HEK293T (cell line): ENCODE measurements around the gene WDR73.

Experiments used
- CTCF ChIA-PET: fragments of 350-600 bp; formaldehyde crosslinking; extraction: SDS; loops from one replicate; lab custom pipeline; 2021; ENCODE audit warnings: antibody characterized with exemption, inconsistent platforms; lab: Yijun Ruan, JAX
- POLR2A ChIA-PET: fragments of 350-600 bp; formaldehyde crosslinking; extraction: SDS; loops from one replicate; lab custom pipeline; 2020; ENCODE audit warnings: antibody characterized with exemption, inconsistent platforms; lab: Yijun Ruan, JAX
- DNase-seq: peaks from one replicate; pipeline ENCODE4 v3.0.0; 2012; ENCODE audit warnings: mixed read lengths; ENCODE audit errors: extremely low spot score
- ARNT ChIP-seq: fragments of 450-650 bp; IDR thresholded peaks from 2 replicates; pipeline ENCODE4 v1.6.1; 2017; ENCODE audit warnings: mild to moderate bottlenecking
- BHLHE40 ChIP-seq: fragments of 450-650 bp; IDR thresholded peaks from 2 replicates; pipeline ENCODE4 v1.6.1; 2016; ENCODE audit warnings: mild to moderate bottlenecking, moderate library complexity, borderline replicate concordance
- CTBP1 ChIP-seq: fragments of 450-650 bp; IDR thresholded peaks from 2 replicates; pipeline ENCODE4 v1.6.1; 2016; ENCODE audit warnings: borderline replicate concordance
- ELF4 ChIP-seq: fragments of 450-650 bp; IDR thresholded peaks from 2 replicates; pipeline ENCODE4 v1.6.1; 2017; ENCODE audit warnings: antibody characterized with exemption
- FOXA1 ChIP-seq: fragments of 450-650 bp; IDR thresholded peaks from 2 replicates; pipeline ENCODE4 v1.6.1; 2016; ENCODE audit warnings: mild to moderate bottlenecking
- FOXK2 ChIP-seq: fragments of 450-650 bp; IDR thresholded peaks from 2 replicates; pipeline ENCODE4 v1.6.1; 2016; ENCODE audit warnings: mild to moderate bottlenecking
- FOXM1 ChIP-seq: fragments of 450-650 bp; IDR thresholded peaks from 2 replicates; pipeline ENCODE4 v1.6.1; 2017; ENCODE audit warnings: mild to moderate bottlenecking, borderline replicate concordance
- HDGF ChIP-seq: fragments of 450-650 bp; IDR thresholded peaks from 2 replicates; pipeline ENCODE4 v1.6.1; 2017; ENCODE audit warnings: antibody characterized with exemption, borderline replicate concordance
- L3MBTL2 ChIP-seq: fragments of 450-650 bp; conservative IDR thresholded peaks from 2 replicates; pipeline ENCODE4 v1.6.1; 2016; ENCODE audit warnings: mild to moderate bottlenecking
- LEF1 ChIP-seq: fragments of 450-650 bp; IDR thresholded peaks from 2 replicates; pipeline ENCODE4 v1.6.1; 2017; ENCODE audit warnings: mild to moderate bottlenecking, borderline replicate concordance
- NFRKB ChIP-seq: fragments of 450-650 bp; IDR thresholded peaks from 2 replicates; pipeline ENCODE4 v1.6.1; 2016; ENCODE audit warnings: mild to moderate bottlenecking, moderate library complexity
- SP1 ChIP-seq: fragments of 450-650 bp; IDR thresholded peaks from 2 replicates; pipeline ENCODE4 v1.6.1; 2017
- SUZ12 ChIP-seq: fragments of 450-650 bp; IDR thresholded peaks from 2 replicates; pipeline ENCODE4 v1.6.1; 2016; ENCODE audit warnings: mild to moderate bottlenecking
- TARDBP ChIP-seq: fragments of 450-650 bp; IDR thresholded peaks from 2 replicates; pipeline ENCODE4 v1.6.1; 2016
- ZNF384 ChIP-seq: fragments of 450-650 bp; IDR thresholded peaks from 2 replicates; pipeline ENCODE4 v1.6.1; 2016
- TF ChIP-seq, protein P1 (sequence below): fragments of 450-650 bp; IDR thresholded peaks from 2 replicates; pipeline ENCODE4 v1.6.1; 2016

Gene WDR73

DNA sequence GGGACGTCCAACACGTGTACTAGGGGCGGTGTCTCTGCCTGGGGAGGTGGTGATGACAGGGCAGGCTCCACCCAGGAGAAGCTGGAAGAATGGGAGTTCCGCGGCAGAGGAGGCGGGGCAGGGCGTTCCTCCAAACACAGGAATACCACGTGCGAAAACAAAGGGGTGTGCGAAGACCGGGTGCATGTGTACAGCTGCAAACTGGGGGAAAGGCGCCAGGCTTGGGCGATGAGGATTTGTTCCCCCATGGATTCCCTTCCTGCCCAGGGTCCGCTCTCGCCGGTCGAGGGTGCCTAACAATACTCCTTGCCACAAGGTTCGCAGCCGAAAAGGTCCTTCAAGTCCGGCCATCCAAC is 53.8 kb downstream of the WDR73 start:
- ChIA-PET POLR2A (interaction anchor here (0.6 to 3.7 kb wide), 3 partner anchors 29 to 54 kb away, joined by 4 to 22 read pairs (median 6); partner anchors contain the start of gene WDR73), CTCF (interaction anchor here (0.6 to 1.8 kb wide), 7 partner anchors 28 to 444 kb away, joined by 3 to 12 read pairs (median 3); no protein-coding TSS in a partner anchor)
- TF ChIP-seq ARNT, result no peak
- TF ChIP-seq NFRKB, result no peak
- peak; percentile 98 for TF ChIP-seq L3MBTL2
- TF ChIP-seq FOXK2, result no peak
- no peak for TF ChIP-seq TARDBP
- no peak for TF ChIP-seq FOXA1
- peak; percentile 79 for DNase-seq

DNA sequence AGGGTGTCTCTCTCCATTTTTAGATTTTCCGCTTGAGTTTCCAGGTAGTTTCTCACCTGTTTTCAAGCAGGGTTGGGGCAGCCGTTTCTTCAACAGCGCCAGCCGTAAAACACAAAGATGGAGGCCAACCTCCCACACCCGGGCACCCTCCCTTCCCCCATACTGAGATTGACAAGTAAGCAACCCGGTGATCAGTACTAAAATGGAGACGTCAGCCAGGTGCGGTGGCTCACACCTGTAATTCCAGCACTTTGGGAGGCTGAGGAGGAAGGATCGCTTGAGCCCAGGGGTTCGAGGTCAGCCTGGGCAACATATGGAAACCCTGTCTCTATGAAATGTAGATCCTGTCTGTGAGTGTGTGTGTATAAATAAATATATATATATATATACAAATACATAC is 54.2 kb downstream of the WDR73 start:
- CTCF ChIA-PET, result interaction anchor here (0.7 to 2.0 kb wide), 9 partner anchors 27 to 444 kb away, joined by 3 to 12 read pairs (median 7); no protein-coding TSS in a partner anchor
- POLR2A ChIA-PET, result interaction anchor here (0.6 to 3.7 kb wide), 3 partner anchors 29 to 54 kb away, joined by 4 to 22 read pairs (median 6); partner anchors contain the start of gene WDR73
- no peak for TF ChIP-seq FOXA1
- TF ChIP-seq BHLHE40, result no peak
- no peak for TF ChIP-seq ARNT
- TF ChIP-seq FOXK2, result no peak
- no peak for TF ChIP-seq L3MBTL2
- no peak for TF ChIP-seq NFRKB
- TF ChIP-seq, protein P1, sequence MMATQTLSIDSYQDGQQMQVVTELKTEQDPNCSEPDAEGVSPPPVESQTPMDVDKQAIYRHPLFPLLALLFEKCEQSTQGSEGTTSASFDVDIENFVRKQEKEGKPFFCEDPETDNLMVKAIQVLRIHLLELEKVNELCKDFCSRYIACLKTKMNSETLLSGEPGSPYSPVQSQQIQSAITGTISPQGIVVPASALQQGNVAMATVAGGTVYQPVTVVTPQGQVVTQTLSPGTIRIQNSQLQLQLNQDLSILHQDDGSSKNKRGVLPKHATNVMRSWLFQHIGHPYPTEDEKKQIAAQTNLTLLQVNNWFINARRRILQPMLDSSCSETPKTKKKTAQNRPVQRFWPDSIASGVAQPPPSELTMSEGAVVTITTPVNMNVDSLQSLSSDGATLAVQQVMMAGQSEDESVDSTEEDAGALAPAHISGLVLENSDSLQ, result no peak
- TF ChIP-seq CTBP1, result no peak
- DNase-seq, result no peak

DNA sequence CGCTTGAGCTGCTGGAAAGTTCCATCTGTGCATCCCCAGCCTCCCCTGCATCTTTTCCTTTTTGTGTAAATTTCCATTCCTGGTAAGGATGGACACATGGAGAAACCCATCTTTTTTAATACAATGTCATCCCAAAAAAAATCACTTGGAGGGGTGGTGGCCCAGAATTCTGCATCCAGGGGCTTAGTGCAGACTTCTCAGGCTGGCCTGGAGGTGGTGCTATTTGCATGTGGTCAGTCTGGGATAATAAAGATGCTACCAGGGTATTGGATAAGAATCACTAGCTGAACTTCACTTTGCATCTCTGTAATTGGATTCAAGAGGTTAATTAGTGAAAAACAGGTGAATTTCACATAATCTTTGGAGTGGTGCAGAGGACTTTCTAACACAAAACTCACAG is 55.1 kb downstream of the WDR73 start:
- TF ChIP-seq SUZ12 (no peak), FOXA1 (no peak), ELF4 (no peak), L3MBTL2 (no peak), CTBP1 (no peak), ZNF384 (no peak), BHLHE40 (no peak), ARNT (no peak), FOXM1 (no peak)
- peak; percentile 73 for DNase-seq
- CTCF ChIA-PET, result interaction anchor here (0.7 to 2.0 kb wide), 19 partner anchors 16 to 350 kb away, joined by 3 to 12 read pairs (median 4); no protein-coding TSS in a partner anchor
- POLR2A ChIA-PET, result interaction anchor here (1.2 to 3.7 kb wide), 3 partner anchors 32 to 117 kb away, joined by 4 to 22 read pairs (median 7); partner anchors contain the start of genes SEC11A and WDR73

DNA sequence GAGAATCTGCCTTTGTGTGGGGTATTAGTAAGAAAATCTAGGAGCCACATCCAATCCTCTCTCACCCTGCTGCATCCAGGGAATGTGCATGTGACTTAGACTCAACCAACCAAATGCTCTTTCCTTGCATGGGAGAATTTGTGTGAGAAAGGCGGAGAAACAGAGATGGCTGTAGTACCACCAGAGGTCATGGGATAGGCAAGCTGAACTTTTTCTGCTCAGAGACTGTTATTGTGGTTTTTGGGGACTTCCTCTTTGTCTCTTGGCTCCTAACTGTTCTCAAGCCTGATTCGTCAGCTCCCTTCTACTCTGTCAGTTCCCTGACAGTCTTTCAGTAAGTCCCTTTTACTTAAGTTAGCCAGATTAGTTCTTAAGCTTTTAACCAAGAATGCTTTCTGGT is 55.8 kb downstream of the WDR73 start:
- ChIA-PET CTCF (interaction anchor here (0.7 to 2.0 kb wide), 9 partner anchors 23 to 330 kb away, joined by 3 to 12 read pairs (median 4); no protein-coding TSS in a partner anchor), POLR2A (interaction anchor here (1.2 to 2.1 kb wide), 2 partner anchors 56 to 118 kb away, joined by 4 to 7 read pairs; partner anchors contain the start of genes SEC11A and WDR73)
- TF ChIP-seq FOXK2, result no peak
- TF ChIP-seq FOXM1, result no peak
- TF ChIP-seq FOXA1, result no peak
- TF ChIP-seq CTBP1, result no peak
- TF ChIP-seq BHLHE40, result no peak
- TF ChIP-seq ZNF384, result no peak
- TF ChIP-seq HDGF, result no peak
- TF ChIP-seq ARNT, result no peak
- TF ChIP-seq, protein P1, result no peak
- no peak for TF ChIP-seq SP1
- no peak for TF ChIP-seq NFRKB
- no peak for TF ChIP-seq SUZ12
- no peak for TF ChIP-seq ELF4
- no peak for TF ChIP-seq LEF1
- no peak for TF ChIP-seq L3MBTL2
- TF ChIP-seq TARDBP, result no peak
- no peak for DNase-seq

DNA sequence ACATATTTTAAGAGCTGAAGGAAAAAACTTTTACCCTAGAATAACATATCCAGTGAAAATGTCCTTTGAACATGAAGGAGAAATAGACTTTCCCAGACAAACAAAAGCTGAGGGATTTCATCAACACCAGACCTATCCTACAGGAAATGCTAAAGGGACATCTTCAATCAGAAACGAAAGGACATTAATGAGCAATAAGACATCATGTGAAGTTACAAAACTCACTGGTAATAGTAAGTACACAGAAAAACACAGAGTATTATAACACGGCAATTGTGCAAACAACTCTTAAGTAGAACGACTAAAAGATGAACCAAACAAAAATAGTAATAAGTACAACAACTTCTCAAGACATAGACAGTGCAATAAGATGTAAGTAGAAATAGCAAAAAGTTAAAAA is 56.8 kb downstream of the WDR73 start:
- ChIA-PET POLR2A (interaction anchor here (2.1 kb wide), 1 partner anchor 57 kb away, joined by 7 read pairs; the partner anchor contains the start of gene WDR73), CTCF (interaction anchor here (1.5 kb wide), 1 partner anchor 10 kb away, joined by 3 read pairs; no protein-coding TSS in a partner anchor)
- DNase-seq, result no peak
- TF ChIP-seq ARNT, result no peak
- no peak for TF ChIP-seq FOXA1
- no peak for TF ChIP-seq BHLHE40
- no peak for TF ChIP-seq FOXM1

DNA sequence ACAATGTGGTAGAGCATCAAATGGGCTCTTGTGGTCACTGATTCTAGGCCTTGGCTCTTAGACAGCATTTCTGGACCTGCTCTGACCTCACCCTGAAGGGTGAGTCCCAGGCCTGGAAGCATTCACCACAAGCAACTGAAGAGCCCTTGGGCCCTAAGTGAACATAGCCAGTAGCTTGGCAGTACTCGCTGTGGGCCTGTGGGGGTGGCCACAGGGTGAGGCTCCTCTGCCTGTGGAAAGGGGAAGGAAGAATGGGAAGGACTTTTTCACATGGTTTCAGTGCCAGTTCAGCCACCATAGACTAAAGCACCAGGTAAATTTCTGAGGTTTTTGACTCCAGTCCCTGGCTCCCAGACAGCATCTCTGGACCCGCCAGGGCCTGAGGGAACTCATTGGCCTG is 58.4 kb downstream of the WDR73 start:
- POLR2A ChIA-PET, result no interaction called here
- DNase-seq, result no peak
- no peak for TF ChIP-seq CTBP1
- TF ChIP-seq ELF4, result no peak
- no peak for TF ChIP-seq L3MBTL2
- TF ChIP-seq HDGF, result no peak
- no peak for TF ChIP-seq BHLHE40
- no peak for TF ChIP-seq SUZ12
- TF ChIP-seq NFRKB, result no peak
- TF ChIP-seq ZNF384, result no peak
- no peak for TF ChIP-seq TARDBP
- TF ChIP-seq ARNT, result no peak
- CTCF ChIA-PET, result interaction anchor here (0.6 to 1.0 kb wide), 2 partner anchors 77 to 333 kb away, joined by 3 to 9 read pairs; no protein-coding TSS in a partner anchor
